Endothelial cell of umbilical vein (primary cell): ENCODE results near the gene RAB38.

Source experiments
- EZH2 ChIP-seq: IDR thresholded peaks from 2 replicates; pipeline ENCODE4 v1.6.1; 2012; ENCODE audit warnings: borderline replicate concordance, low read depth, mild to moderate bottlenecking, moderate library complexity, low read length, inconsistent platforms; ENCODE audit not compliant: severe bottlenecking
- POLR2A ChIP-seq: IDR thresholded peaks from 2 replicates; pipeline ENCODE4 v1.6.1; 2012; ENCODE audit warnings: low read depth, mild to moderate bottlenecking, control low read depth, low read length
- TF ChIP-seq, protein P1 (sequence below), 2 donors: IDR thresholded peaks; 1 replicate in 1 of 2; 2 replicates in 1 of 2; pipeline ENCODE4 v1.5.1; 2011; ENCODE audit warnings: low read length in 2 of 2, mild to moderate bottlenecking in 2 of 2, moderate library complexity in 2 of 2, control low read depth in 1 of 2, inconsistent platforms in 1 of 2, low read depth in 1 of 2; ENCODE audit not compliant: insufficient read depth in 1 of 2; ENCODE audit errors: extremely low read depth in 1 of 2

DNA sequence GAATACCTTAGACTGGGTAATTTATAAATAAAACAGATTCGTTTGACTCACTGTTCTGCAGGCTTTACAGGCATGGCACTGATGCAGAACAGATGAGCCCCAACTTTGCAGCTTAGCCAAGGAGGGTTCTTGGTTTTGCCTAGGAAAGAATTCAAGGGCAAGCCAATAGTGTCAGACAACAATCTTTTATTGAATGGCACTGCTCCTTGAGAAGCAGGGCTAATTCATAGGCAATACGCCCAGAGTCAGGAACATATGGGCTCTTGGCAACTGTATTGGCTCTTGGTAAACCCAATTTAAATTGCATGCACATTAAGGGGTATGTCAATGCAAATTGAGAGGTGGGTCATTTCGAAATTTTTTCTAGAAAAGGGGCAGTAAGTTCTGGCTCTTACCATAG, 87.9 kb downstream of the RAB38 start:
- TF ChIP-seq POLR2A (no peak), EZH2 (no peak)
- TF ChIP-seq, protein P1, sequence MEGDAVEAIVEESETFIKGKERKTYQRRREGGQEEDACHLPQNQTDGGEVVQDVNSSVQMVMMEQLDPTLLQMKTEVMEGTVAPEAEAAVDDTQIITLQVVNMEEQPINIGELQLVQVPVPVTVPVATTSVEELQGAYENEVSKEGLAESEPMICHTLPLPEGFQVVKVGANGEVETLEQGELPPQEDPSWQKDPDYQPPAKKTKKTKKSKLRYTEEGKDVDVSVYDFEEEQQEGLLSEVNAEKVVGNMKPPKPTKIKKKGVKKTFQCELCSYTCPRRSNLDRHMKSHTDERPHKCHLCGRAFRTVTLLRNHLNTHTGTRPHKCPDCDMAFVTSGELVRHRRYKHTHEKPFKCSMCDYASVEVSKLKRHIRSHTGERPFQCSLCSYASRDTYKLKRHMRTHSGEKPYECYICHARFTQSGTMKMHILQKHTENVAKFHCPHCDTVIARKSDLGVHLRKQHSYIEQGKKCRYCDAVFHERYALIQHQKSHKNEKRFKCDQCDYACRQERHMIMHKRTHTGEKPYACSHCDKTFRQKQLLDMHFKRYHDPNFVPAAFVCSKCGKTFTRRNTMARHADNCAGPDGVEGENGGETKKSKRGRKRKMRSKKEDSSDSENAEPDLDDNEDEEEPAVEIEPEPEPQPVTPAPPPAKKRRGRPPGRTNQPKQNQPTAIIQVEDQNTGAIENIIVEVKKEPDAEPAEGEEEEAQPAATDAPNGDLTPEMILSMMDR (IDR thresholded peaks at IDR 0.05; ENCODE audit: extremely low read depth in 1 of 2, insufficient read depth in 1 of 2, low read depth in 1 of 2, low read length in 2 of 2): no peak
